Neuronal stem cell (in vitro differentiated cells): Measurements from ENCODE around the gene RASGRF2.
"Not testable (repeated sequence)": the region's sequence is repeated elsewhere in the genome, so short reads cannot be mapped to it uniquely, and the experiment has no call there.

Experiments used
- DNase-seq: peaks from one replicate; pipeline ENCODE4 v3.0.0-alpha.2; 2013; ENCODE audit warnings: low spot score
- H2AFZ ChIP-seq: one replicate; pipeline ENCODE4 v1.6.1; 2013; ENCODE audit warnings: mild to moderate bottlenecking, low read length, inconsistent platforms
- H2AK5ac ChIP-seq: 2 replicates; pipeline ENCODE4 v1.6.1; 2013; ENCODE audit warnings: low read depth, mild to moderate bottlenecking, inconsistent platforms, low read length, moderate library complexity, mixed read lengths
- H2BK120ac ChIP-seq: 2 replicates; pipeline ENCODE4 v1.6.1; 2013; ENCODE audit warnings: low read depth, mild to moderate bottlenecking, inconsistent platforms, low read length, moderate library complexity, mixed read lengths
- H2BK12ac ChIP-seq: one replicate; pipeline ENCODE4 v1.6.1; 2013; ENCODE audit warnings: low read length, inconsistent platforms
- H2BK15ac ChIP-seq: 2 replicates; pipeline ENCODE4 v1.6.1; 2013; ENCODE audit warnings: mild to moderate bottlenecking, low read length, inconsistent platforms, mixed read lengths
- H2BK5ac ChIP-seq: one replicate; pipeline ENCODE4 v1.6.1; 2013; ENCODE audit warnings: inconsistent platforms, mild to moderate bottlenecking, low read length, moderate library complexity
- H3K14ac ChIP-seq: one replicate; pipeline ENCODE4 v1.6.1; 2013; ENCODE audit warnings: low read length, inconsistent platforms
- H3K18ac ChIP-seq: 2 replicates; pipeline ENCODE4 v1.6.1; 2013; ENCODE audit warnings: low read length, inconsistent platforms
- H3K23ac ChIP-seq: 2 replicates; pipeline ENCODE4 v1.6.1; 2013; ENCODE audit warnings: low read depth, mild to moderate bottlenecking, mixed read lengths, low read length, inconsistent platforms; ENCODE audit not compliant: poor library complexity
- H3K27ac ChIP-seq: replicated peaks from 3 replicates; pipeline ENCODE4 v1.5.1; 2013; ENCODE audit warnings: low read length, inconsistent platforms
- H3K27me3 ChIP-seq, 3 experiments: 2 replicates each; pipeline ENCODE4 v1.6.1; 2013; ENCODE audit warnings: low read length in 3 of 3, mild to moderate bottlenecking in 2 of 3, inconsistent platforms in 1 of 3, low read depth in 1 of 3, mixed read lengths in 1 of 3, moderate library complexity in 1 of 3; ENCODE audit not compliant: control insufficient read depth in 3 of 3, insufficient read depth in 3 of 3
- H3K36me3 ChIP-seq, 2 donors: replicated peaks in 1 of 2; 2 replicates each; pipeline ENCODE4 v1.6.1; 2013; ENCODE audit warnings: low read length in 2 of 2; ENCODE audit not compliant: control insufficient read depth in 2 of 2, insufficient read depth in 2 of 2
- H3K4ac ChIP-seq: 2 replicates; pipeline ENCODE4 v1.6.1; 2013; ENCODE audit warnings: inconsistent platforms, mild to moderate bottlenecking, low read length, moderate library complexity
- H3K4me1 ChIP-seq, 2 donors: 1 replicate in 1 of 2; 2 replicates in 1 of 2; pipeline ENCODE4 v1.6.1; 2013; ENCODE audit warnings: low read length in 2 of 2, low read depth in 1 of 2; ENCODE audit not compliant: control insufficient read depth in 2 of 2, insufficient read depth in 1 of 2
- H3K4me2 ChIP-seq: one replicate; pipeline ENCODE4 v1.6.1; 2013; ENCODE audit warnings: mild to moderate bottlenecking, low read length, inconsistent platforms; ENCODE audit not compliant: insufficient read depth, poor library complexity, severe bottlenecking
- H3K4me3 ChIP-seq, 2 donors: 2 replicates each; pipeline ENCODE4 v1.5.1; 2013; ENCODE audit warnings: low read length in 2 of 2, mild to moderate bottlenecking in 2 of 2, inconsistent platforms in 1 of 2, moderate library complexity in 1 of 2
- H3K79me1 ChIP-seq: one replicate; pipeline ENCODE4 v1.6.1; 2013; ENCODE audit warnings: low read depth, mild to moderate bottlenecking, inconsistent platforms, low read length, moderate library complexity
- H3K9ac ChIP-seq: one replicate; pipeline ENCODE4 v1.6.1; 2013; ENCODE audit warnings: mild to moderate bottlenecking, low read depth, low read length, inconsistent platforms; ENCODE audit not compliant: poor library complexity
- H3K9me3 ChIP-seq, 2 donors: replicated peaks in 1 of 2; 2 replicates each; pipeline versions ENCODE3 to v1.6.1; 2013; ENCODE audit warnings: low read length in 2 of 2, mild to moderate bottlenecking in 2 of 2, inconsistent platforms in 1 of 2, low read depth in 1 of 2, mixed read lengths in 1 of 2, moderate library complexity in 1 of 2; ENCODE audit not compliant: control insufficient read depth in 2 of 2, insufficient read depth in 1 of 2
- H4K8ac ChIP-seq: one replicate; pipeline ENCODE4 v1.6.1; 2013; ENCODE audit warnings: low read depth, mild to moderate bottlenecking, inconsistent platforms, low read length, moderate library complexity
- H4K91ac ChIP-seq: one replicate; pipeline ENCODE4 v1.6.1; 2013; ENCODE audit warnings: low read length, low read depth, mild to moderate bottlenecking, inconsistent platforms; ENCODE audit not compliant: poor library complexity
- WGBS, 2 donors: extraction: QIAGEN DNeasy Blood & Tissue Kit; methylation state at CpG; one replicate each; pipeline ENCODE4 v1.1.7; 2013; ENCODE audit warnings: missing lambda C conversion rate in 2 of 2, mixed read lengths in 1 of 2; ENCODE audit not compliant: insufficient read length in 2 of 2, insufficient replicate concordance in 1 of 2; ENCODE audit errors: extremely low coverage in 2 of 2; 5-methylcytosine and 5-hydroxymethylcytosine counted together

RASGRF2 gene

DNA sequence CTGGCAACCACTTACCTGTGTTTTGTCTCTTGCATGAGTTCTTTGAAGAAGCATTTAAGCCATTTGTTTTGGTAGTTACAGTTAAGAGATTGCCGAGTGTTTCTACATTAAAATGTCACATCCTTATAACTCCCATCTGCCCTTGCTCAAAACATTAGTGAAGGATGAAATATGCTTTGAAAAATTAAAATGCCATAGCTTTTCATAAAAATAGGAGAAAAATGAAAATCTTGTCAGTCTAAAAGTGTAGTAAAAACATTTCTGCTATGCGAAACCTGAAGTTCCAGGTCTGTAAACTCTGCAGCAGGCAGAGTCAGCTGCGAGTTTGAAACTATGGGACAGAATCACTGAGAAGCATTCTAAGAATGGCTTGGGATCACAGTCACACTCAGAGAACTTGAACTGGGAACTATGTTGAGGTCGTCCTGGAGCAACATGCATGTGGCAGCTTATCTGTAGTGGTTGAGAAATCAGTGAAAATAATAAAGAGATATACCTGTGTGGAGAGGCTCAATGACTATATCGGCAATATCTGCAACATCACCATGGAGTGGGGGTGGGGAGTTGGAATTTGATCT, 67.4 kb downstream of the RASGRF2 start:
- Histone ChIP-seq H3K27me3 (no peaks in the 10 kb centered on the region), H2AK5ac (no peak overlapping the region), H3K18ac (no peak overlapping the region), H3K23ac (no peak overlapping the region), H2BK12ac (no peak overlapping the region), H2BK120ac (no peak overlapping the region), H3K27ac (no peak overlapping the region), H2BK5ac (no peak overlapping the region), H4K8ac (no peak overlapping the region), H3K9ac (no peak overlapping the region), H3K9me3 (peaks cover 0 to 2% of the 10 kb centered on the region in 2 donors), H3K14ac (no peak overlapping the region), H3K4me1 (no peaks in the 10 kb centered on the region), H4K91ac (no peak overlapping the region), H3K79me1 (no peaks in the 10 kb centered on the region), H3K4ac (no peak overlapping the region), H3K4me2 (no peak overlapping the region), H2BK15ac (no peak overlapping the region), H2AFZ (no peak overlapping the region), H3K4me3 (no peak overlapping the region), H3K36me3 (no peaks in the 10 kb centered on the region)
- DNase-seq, result no peak
- no CpG with 5 or more reads among the region's 5 CpGs for WGBS, 2 donors

DNA sequence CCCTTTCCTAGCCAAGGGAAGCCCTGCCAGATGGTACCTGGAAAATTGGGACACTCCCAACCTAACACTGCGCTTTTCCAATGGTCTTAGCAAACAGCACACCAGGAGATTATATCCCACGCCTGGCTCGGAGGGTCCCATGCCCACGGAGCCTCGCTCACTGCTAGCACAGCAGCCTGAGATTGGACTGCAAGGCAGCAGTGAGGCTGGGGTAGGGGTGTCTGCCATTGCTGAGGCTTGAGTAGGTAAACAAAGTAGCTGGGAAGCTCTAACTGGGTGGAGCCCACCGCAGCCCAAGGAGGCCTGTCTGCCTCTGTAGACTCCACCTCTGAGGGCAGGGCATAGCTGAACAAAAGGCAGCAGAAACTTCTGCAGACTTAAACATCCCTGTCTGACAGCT, 68.7 kb downstream of the RASGRF2 start:
- not testable (repeated sequence) for H3K4ac ChIP-seq, H3K4me3 ChIP-seq, H4K91ac ChIP-seq, H3K23ac ChIP-seq, H3K4me2 ChIP-seq, H3K27ac ChIP-seq, H2AFZ ChIP-seq, H2BK15ac ChIP-seq, H2BK12ac ChIP-seq, DNase-seq, H4K8ac ChIP-seq, H2BK120ac ChIP-seq, H3K4me1 ChIP-seq, H2BK5ac ChIP-seq, H2AK5ac ChIP-seq, H3K27me3 ChIP-seq, H3K9ac ChIP-seq, H3K79me1 ChIP-seq, H3K14ac ChIP-seq, H3K18ac ChIP-seq, H3K36me3 ChIP-seq, H3K9me3 ChIP-seq
- no CpG with 5 or more reads among the region's 6 CpGs for WGBS, 2 donors

DNA sequence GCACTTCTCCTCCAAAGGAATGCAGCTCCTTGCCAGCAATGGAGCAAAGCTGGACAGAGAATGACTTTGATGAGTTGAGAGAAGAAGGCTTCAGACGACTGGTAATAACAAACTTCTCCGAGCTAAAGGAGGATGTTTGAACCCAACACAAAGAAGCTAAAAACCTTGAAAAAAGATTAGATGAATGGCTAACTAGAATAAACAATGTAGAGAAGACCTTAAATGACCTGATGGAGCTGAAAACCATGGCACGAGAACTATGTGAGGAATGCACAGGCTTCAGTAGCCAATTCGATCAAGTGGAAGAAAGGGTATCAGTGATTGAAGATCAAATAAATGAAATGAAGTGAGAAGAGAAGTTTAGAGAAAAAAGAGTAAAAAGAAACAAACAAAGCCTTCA, 69.6 kb downstream of the RASGRF2 start:
- H3K4ac ChIP-seq, H2AFZ ChIP-seq, H3K18ac ChIP-seq, H2AK5ac ChIP-seq, H3K27me3 ChIP-seq, H2BK15ac ChIP-seq, H3K4me3 ChIP-seq, H2BK12ac ChIP-seq, H2BK120ac ChIP-seq, H3K27ac ChIP-seq, DNase-seq, H4K8ac ChIP-seq, H3K4me2 ChIP-seq, H3K9ac ChIP-seq, H3K79me1 ChIP-seq, H2BK5ac ChIP-seq, H3K9me3 ChIP-seq, H3K14ac ChIP-seq, H3K4me1 ChIP-seq, H3K23ac ChIP-seq, H4K91ac ChIP-seq, H3K36me3 ChIP-seq: not testable (repeated sequence)
- no CpG with 5 or more reads among the region's 4 CpGs for WGBS, 2 donors

DNA sequence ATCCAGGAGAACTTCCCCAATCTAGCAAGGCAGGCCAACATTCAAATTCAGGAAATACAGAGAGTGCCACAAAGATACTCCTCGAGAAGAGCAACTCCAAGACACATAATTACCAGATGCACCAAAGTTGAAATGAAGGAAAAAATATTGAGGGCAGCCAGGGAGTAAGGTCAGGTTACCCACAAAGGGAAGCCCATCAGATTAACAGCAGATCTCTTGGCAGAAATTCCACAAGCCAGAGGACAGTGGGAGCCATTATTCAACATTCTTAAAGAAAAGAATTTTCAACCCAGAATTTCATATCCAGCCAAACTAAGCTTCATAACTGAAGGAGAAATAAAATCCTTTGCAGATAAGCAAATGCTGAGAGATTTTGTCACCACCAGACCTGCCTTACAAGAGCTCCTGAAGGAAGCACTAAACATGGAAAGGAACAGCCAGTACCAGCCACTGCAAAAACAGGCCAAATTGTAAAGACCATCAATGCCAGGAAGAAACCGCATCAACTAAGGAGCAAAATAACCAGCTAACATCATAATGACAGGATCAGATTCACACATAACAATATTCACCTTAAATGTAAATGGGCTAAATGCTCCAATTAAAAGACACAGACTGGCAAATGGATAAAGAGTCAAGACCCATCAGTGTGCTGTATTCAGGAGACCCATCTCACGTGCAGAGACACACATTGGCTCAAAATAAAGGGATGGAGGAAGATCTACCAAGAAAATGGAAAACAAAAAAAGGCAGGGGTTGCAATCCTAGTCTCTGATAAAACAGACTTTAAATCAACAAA, 70.3 kb downstream of the RASGRF2 start:
- H4K8ac ChIP-seq, H3K18ac ChIP-seq, H2BK12ac ChIP-seq, H3K27me3 ChIP-seq, H3K4me2 ChIP-seq, H3K36me3 ChIP-seq, H3K9ac ChIP-seq, H4K91ac ChIP-seq, H2BK5ac ChIP-seq, H3K4ac ChIP-seq, H3K4me3 ChIP-seq, H3K27ac ChIP-seq, H3K9me3 ChIP-seq, H3K4me1 ChIP-seq, H3K23ac ChIP-seq, H2AK5ac ChIP-seq, H2BK120ac ChIP-seq, H3K79me1 ChIP-seq, H2BK15ac ChIP-seq, H3K14ac ChIP-seq, DNase-seq, H2AFZ ChIP-seq: not testable (repeated sequence)
- no CpG with 5 or more reads among the region's 3 CpGs for WGBS, 2 donors
